Activated naive CD8-positive, alpha-beta T cell treated with anti-CD3 and anti-CD28 coated beads, Interleukin-2, amount 50 U/mL, for 24 hours (primary cell): ENCODE data around the gene CHCHD2.
"Not testable (repeated sequence)": the region's sequence is repeated elsewhere in the genome, so short reads cannot be mapped to it uniquely, and the experiment has no call there.

Experiments
- ATAC-seq: fragments of 150-1000 bp; cut with Tn5 transposase; one replicate; pipeline ENCODE4 v1.10.0; 2021
- DNase-seq: peaks from one replicate; pipeline ENCODE4 v3.0.0; 2021
- H3K27ac Mint-ChIP-seq: one replicate; pipeline ENCODE4 v1.8.0; 2021; ENCODE audit warnings: mild to moderate bottlenecking, mixed read lengths
- H3K27me3 Mint-ChIP-seq: one replicate; pipeline ENCODE4 v1.8.0; 2021; ENCODE audit warnings: mixed read lengths
- H3K36me3 Mint-ChIP-seq: one replicate; pipeline ENCODE4 v1.8.0; 2021; ENCODE audit warnings: low read depth, mixed read lengths
- H3K4me1 Mint-ChIP-seq: one replicate; pipeline ENCODE4 v1.8.0; 2021; ENCODE audit warnings: mixed read lengths
- H3K4me3 Mint-ChIP-seq: one replicate; pipeline ENCODE4 v1.8.0; 2021; ENCODE audit warnings: mild to moderate bottlenecking, moderate library complexity, mixed read lengths
- H3K9me3 Mint-ChIP-seq: one replicate; pipeline ENCODE4 v1.8.0; 2021; ENCODE audit warnings: mixed read lengths

Gene CHCHD2

GRCh38 chr7:56098187-56099008 is 7.9 kb downstream of the CHCHD2 start:
- H3K9me3 Mint-ChIP-seq, DNase-seq, ATAC-seq, H3K27ac Mint-ChIP-seq, H3K4me3 Mint-ChIP-seq, H3K4me1 Mint-ChIP-seq, H3K27me3 Mint-ChIP-seq: not testable (repeated sequence)
- peaks cover 37% of the 10 kb centered on the region for H3K36me3 Mint-ChIP-seq

- no peak for DNase-seq
Measured at GRCh38 chr7:56097700-56098099, 8.6 kb downstream of the CHCHD2 start.

GRCh38 chr7:56092789-56093531 is 13.3 kb downstream of the CHCHD2 start, which contains the start of gene PHKG1:
Gene PHKG1 (minus strand): TSS chr7:56092952. CDS start chr7:56088941, 4,011 bp downstream.
- ATAC-seq (no peak), DNase-seq (no peak)
- no peak within 1 kb of the TSS for H3K27ac Mint-ChIP-seq
- peaks cover 5% of the 10 kb centered on the region for H3K36me3 Mint-ChIP-seq
- no peaks in the 10 kb centered on the region for H3K9me3 Mint-ChIP-seq
- no peak within 1 kb of the TSS for H3K4me3 Mint-ChIP-seq
- no peaks in the 10 kb centered on the region for H3K27me3 Mint-ChIP-seq
- H3K4me1 Mint-ChIP-seq, result no peaks in the 10 kb centered on the region

More at GRCh38 chr7:56097700-56098099, 8.6 kb downstream of the CHCHD2 start:
- no peak for ATAC-seq
- Mint-ChIP-seq H3K4me1 (peaks cover 1% of the 10 kb centered on the region), H3K36me3 (peaks cover 34% of the 10 kb centered on the region), H3K4me3 (no peak overlapping the region), H3K27me3 (no peaks in the 10 kb centered on the region), H3K27ac (no peak overlapping the region), H3K9me3 (no peaks in the 10 kb centered on the region)

- not testable (repeated sequence) for ATAC-seq, DNase-seq, H3K4me3 Mint-ChIP-seq, H3K9me3 Mint-ChIP-seq, H3K4me1 Mint-ChIP-seq, H3K36me3 Mint-ChIP-seq, H3K27me3 Mint-ChIP-seq, H3K27ac Mint-ChIP-seq
Measured at GRCh38 chr7:56092388-56092787, 13.9 kb downstream of the CHCHD2 start.

- Mint-ChIP-seq H3K9me3 (no peaks in the 10 kb centered on the region), H3K27me3 (no peaks in the 10 kb centered on the region), H3K4me3 (no peak overlapping the region), H3K27ac (no peak overlapping the region), H3K36me3 (peaks cover 3% of the 10 kb centered on the region), H3K4me1 (no peaks in the 10 kb centered on the region)
- DNase-seq (no peak), ATAC-seq (no peak)
Measured at GRCh38 chr7:56091591-56091990, 14.7 kb downstream of the CHCHD2 start.

- peaks cover 2% of the 10 kb centered on the region for H3K36me3 Mint-ChIP-seq
- ATAC-seq (no peak), DNase-seq (no peak)
- no peak overlapping the region for H3K27ac Mint-ChIP-seq
- H3K9me3 Mint-ChIP-seq, result no peaks in the 10 kb centered on the region
- H3K4me3 Mint-ChIP-seq, result no peak overlapping the region
- H3K4me1 Mint-ChIP-seq, result no peaks in the 10 kb centered on the region
- no peaks in the 10 kb centered on the region for H3K27me3 Mint-ChIP-seq
Measured at GRCh38 chr7:56087445-56087844, 18.8 kb downstream of the CHCHD2 start.

GRCh38 chr7:56086761-56087160 is 19.5 kb downstream of the CHCHD2 start:
- Mint-ChIP-seq H3K27ac (no peak overlapping the region), H3K4me3 (no peak overlapping the region), H3K9me3 (no peaks in the 10 kb centered on the region), H3K27me3 (no peaks in the 10 kb centered on the region), H3K36me3 (peaks cover 2% of the 10 kb centered on the region), H3K4me1 (no peaks in the 10 kb centered on the region)
- DNase-seq (no peak), ATAC-seq (no peak)

- Mint-ChIP-seq H3K9me3 (no peaks in the 10 kb centered on the region), H3K27me3 (no peaks in the 10 kb centered on the region), H3K4me1 (no peaks in the 10 kb centered on the region), H3K27ac (no peak overlapping the region), H3K4me3 (no peak overlapping the region), H3K36me3 (peaks cover 16% of the 10 kb centered on the region)
- DNase-seq (no peak), ATAC-seq (no peak)
Measured at GRCh38 chr7:56083150-56083785, 23.0 kb downstream of the CHCHD2 start.

- Mint-ChIP-seq H3K4me1 (no peaks in the 10 kb centered on the region), H3K9me3 (no peaks in the 10 kb centered on the region), H3K27ac (no peak overlapping the region), H3K36me3 (peaks cover 16% of the 10 kb centered on the region), H3K4me3 (no peak overlapping the region), H3K27me3 (no peaks in the 10 kb centered on the region)
- DNase-seq (no peak), ATAC-seq (no peak)
Measured at GRCh38 chr7:56081626-56082340, 24.5 kb downstream of the CHCHD2 start.

- not testable (repeated sequence) for H3K27ac Mint-ChIP-seq, DNase-seq, H3K9me3 Mint-ChIP-seq, H3K4me1 Mint-ChIP-seq, H3K27me3 Mint-ChIP-seq, H3K4me3 Mint-ChIP-seq, ATAC-seq
- H3K36me3 Mint-ChIP-seq, result peaks cover 22% of the 10 kb centered on the region
Measured at GRCh38 chr7:56080726-56081435, 25.4 kb downstream of the CHCHD2 start.

GRCh38 chr7:56079450-56080185 is 26.7 kb downstream of the CHCHD2 start:
- ATAC-seq, result no peak
- H3K4me1 Mint-ChIP-seq, result no peaks in the 10 kb centered on the region
- H3K9me3 Mint-ChIP-seq, result no peaks in the 10 kb centered on the region
- no peaks in the 10 kb centered on the region for H3K27me3 Mint-ChIP-seq
- DNase-seq, result no peak
- H3K4me3 Mint-ChIP-seq, result no peak overlapping the region
- H3K27ac Mint-ChIP-seq, result no peak overlapping the region
- peaks cover 24% of the 10 kb centered on the region for H3K36me3 Mint-ChIP-seq

- H3K27ac Mint-ChIP-seq, result no peak overlapping the region
- no peak for DNase-seq
- ATAC-seq, result no peak
- H3K9me3 Mint-ChIP-seq, result no peaks in the 10 kb centered on the region
- H3K4me1 Mint-ChIP-seq, result no peaks in the 10 kb centered on the region
- no peak overlapping the region for H3K4me3 Mint-ChIP-seq
- H3K27me3 Mint-ChIP-seq, result no peaks in the 10 kb centered on the region
- peaks cover 27% of the 10 kb centered on the region for H3K36me3 Mint-ChIP-seq
Measured at GRCh38 chr7:56078196-56078595, 28.1 kb downstream of the CHCHD2 start.

- peaks cover 30% of the 10 kb centered on the region for H3K36me3 Mint-ChIP-seq
- no peaks in the 10 kb centered on the region for H3K27me3 Mint-ChIP-seq
- ATAC-seq, result no peak
- H3K27ac Mint-ChIP-seq, result peak overlapping the region; percentile 56
- no peaks in the 10 kb centered on the region for H3K4me1 Mint-ChIP-seq
- H3K9me3 Mint-ChIP-seq, result no peaks in the 10 kb centered on the region
- no peak overlapping the region for H3K4me3 Mint-ChIP-seq
- no peak for DNase-seq
Measured at GRCh38 chr7:56077681-56078080, 28.6 kb downstream of the CHCHD2 start.
